MM.1S (cell line): Measurements from ENCODE around the gene ANKAR.
A peak's percentile ranks its signal among the peaks of the same experiment; 100 is the strongest.
"Not testable (repeated sequence)": the region's sequence is repeated elsewhere in the genome, so short reads cannot be mapped to it uniquely, and the experiment has no call there.

Experiments used
- DNase-seq: peaks from one replicate; pipeline ENCODE4 v3.0.0-alpha.2; 2015
- H2AFZ ChIP-seq: fragments of 300-600 bp; sonication (generic); 2 replicates; pipeline ENCODE4 v1.6.0; 2016; ENCODE audit warnings: antibody characterized with exemption, low read length
- H3F3A ChIP-seq: fragments of 300-600 bp; sonication (generic); 2 replicates; pipeline ENCODE4 v1.6.1; 2016; ENCODE audit warnings: mild to moderate bottlenecking, antibody characterized with exemption, low read length, moderate library complexity, mixed read lengths; ENCODE audit not compliant: insufficient read depth
- H3K27ac ChIP-seq: fragments of 300-600 bp; sonication (generic); 2 replicates; pipeline ENCODE4 v1.5.1; 2016; ENCODE audit warnings: mild to moderate bottlenecking, low read length
- H3K27me3 ChIP-seq: fragments of 300-600 bp; sonication (generic); replicated peaks from 2 replicates; pipeline ENCODE4 v1.6.0; 2016; ENCODE audit warnings: low read length; ENCODE audit not compliant: insufficient read depth
- H3K36me3 ChIP-seq: fragments of 300-600 bp; sonication (generic); replicated peaks from 2 replicates; pipeline ENCODE4 v1.6.1; 2016; ENCODE audit warnings: mild to moderate bottlenecking, low read length, mixed read lengths; ENCODE audit not compliant: insufficient read depth
- H3K4me1 ChIP-seq: fragments of 300-600 bp; sonication (generic); 2 replicates; pipeline ENCODE4 v1.6.1; 2016; ENCODE audit warnings: low read length, mixed read lengths
- H3K4me2 ChIP-seq: fragments of 300-600 bp; sonication (generic); 2 replicates; pipeline ENCODE4 v1.6.0; 2016; ENCODE audit warnings: low read depth, low read length
- H3K4me3 ChIP-seq: fragments of 300-600 bp; sonication (generic); 2 replicates; pipeline ENCODE4 v1.5.1; 2016; ENCODE audit warnings: low read length, mixed read lengths
- H3K79me2 ChIP-seq: fragments of 300-600 bp; sonication (generic); 2 replicates; pipeline ENCODE4 v1.6.1; 2016; ENCODE audit warnings: mixed run types, low read length, mixed read lengths
- H3K9ac ChIP-seq: fragments of 300-600 bp; sonication (generic); 2 replicates; pipeline ENCODE4 v1.6.1; 2016; ENCODE audit warnings: low read length, mixed read lengths
- H3K9me2 ChIP-seq: fragments of 300-600 bp; sonication (generic); replicated peaks from 2 replicates; pipeline ENCODE4 v1.6.1; 2016; ENCODE audit warnings: mild to moderate bottlenecking, low read length, mixed read lengths; ENCODE audit not compliant: insufficient read depth
- H3K9me3 ChIP-seq: fragments of 300-600 bp; sonication (generic); replicated peaks from 2 replicates; pipeline ENCODE4 v1.6.1; 2016; ENCODE audit warnings: mild to moderate bottlenecking, low read length, mixed read lengths; ENCODE audit not compliant: insufficient read depth
- H4K20me1 ChIP-seq: fragments of 300-600 bp; sonication (generic); 2 replicates; pipeline ENCODE4 v1.6.1; 2016; ENCODE audit warnings: mild to moderate bottlenecking, low read length, moderate library complexity, mixed read lengths; ENCODE audit not compliant: insufficient read depth
- CTCF ChIP-seq: fragments of 300-600 bp; sonication (generic); IDR thresholded peaks from 2 replicates; pipeline ENCODE4 v1.5.1; 2016; ENCODE audit warnings: antibody characterized with exemption, low read length, mixed read lengths
- EZH2 ChIP-seq: fragments of 300-600 bp; sonication (generic); optimal IDR thresholded peaks from 2 replicates; pipeline ENCODE3; 2017; ENCODE audit warnings: low read depth, mild to moderate bottlenecking, antibody characterized with exemption, low read length, mixed read lengths
- EZH2phosphoT487 ChIP-seq: fragments of 300-600 bp; sonication (generic); IDR thresholded peaks from 2 replicates; pipeline ENCODE4 v1.6.1; 2018; ENCODE audit warnings: antibody characterized with exemption, low read length

The ANKAR gene

DNA sequence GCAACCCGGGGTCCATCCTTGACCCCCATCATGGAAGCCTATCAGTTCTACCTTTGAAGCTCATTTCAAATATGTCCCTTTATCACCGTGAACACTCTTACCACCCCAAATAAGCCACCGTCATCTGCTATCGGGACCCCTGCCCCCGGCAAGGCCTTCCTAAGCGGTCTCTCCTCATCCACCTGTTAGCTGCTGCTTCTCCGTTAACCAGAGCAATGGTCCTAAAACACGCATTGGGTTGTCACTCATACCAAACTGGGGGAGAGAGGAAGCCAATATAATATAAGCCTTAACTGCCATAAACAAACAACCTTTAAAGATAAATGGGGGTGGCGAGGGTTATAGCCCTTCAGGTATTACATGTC lies 12.5 kb upstream of the ANKAR start:
- H3K27me3 ChIP-seq = no peaks in the 10 kb centered on the region
- H3K4me1 ChIP-seq = peaks cover 33% of the 10 kb centered on the region
- no peak overlapping the region for H3K27ac ChIP-seq
- H3K36me3 ChIP-seq = peaks cover 12% of the 10 kb centered on the region; the same call in 1 of the 2 replicates
- H4K20me1 ChIP-seq = no peaks in the 10 kb centered on the region
- peak overlapping the region; percentile 83 for H3K4me2 ChIP-seq
- no peak for DNase-seq
- H3F3A ChIP-seq = peaks cover 20% of the 10 kb centered on the region
- TF ChIP-seq EZH2 (no peak), EZH2phosphoT487 (no peak), CTCF (no peak)
- no peaks in the 10 kb centered on the region for H3K9me3 ChIP-seq
- H2AFZ ChIP-seq = peak overlapping the region; percentile 94
- peak overlapping the region; percentile 84 for H3K4me3 ChIP-seq
- no peaks in the 10 kb centered on the region for H3K9me2 ChIP-seq
- H3K79me2 ChIP-seq = peaks cover 49% of the 10 kb centered on the region
- H3K9ac ChIP-seq = peak overlapping the region; percentile 86

DNA sequence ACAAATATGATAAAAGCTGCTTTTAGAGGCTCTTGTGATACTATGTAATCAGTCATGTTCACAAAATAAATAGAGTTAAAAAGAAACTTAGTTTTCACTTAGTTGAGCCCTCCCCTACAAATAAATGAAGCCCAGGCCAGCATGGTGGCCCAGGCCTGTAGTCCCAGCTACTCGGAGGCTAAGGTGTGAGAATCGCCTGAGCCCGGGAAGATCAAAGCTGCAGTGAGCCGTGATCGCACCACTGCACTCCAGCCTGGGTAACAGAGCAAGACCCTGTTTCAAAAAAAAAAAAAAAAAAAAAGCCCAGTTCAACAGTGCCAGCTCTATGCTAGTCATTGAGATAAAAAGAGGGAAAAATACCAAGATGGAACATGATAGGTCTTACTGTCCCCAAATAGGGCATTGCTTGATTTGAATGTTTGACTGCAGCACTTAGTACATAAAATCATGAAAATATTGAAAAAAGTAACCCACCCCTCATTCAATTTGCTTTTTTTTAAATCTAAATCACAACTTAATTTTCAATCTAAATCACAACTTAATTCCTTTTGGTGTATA lies 11.7 kb upstream of the ANKAR start:
- Histone ChIP-seq H3K4me1 (peaks cover 28% of the 10 kb centered on the region), H3K4me3 (peak overlapping the region; percentile 84), H3K9me3 (no peaks in the 10 kb centered on the region), H3K36me3 (peaks cover 12% of the 10 kb centered on the region; the same call in 1 of the 2 replicates), H3K4me2 (peak overlapping the region; percentile 83), H2AFZ (no peak overlapping the region), H3F3A (peaks cover 12% of the 10 kb centered on the region), H3K27me3 (no peaks in the 10 kb centered on the region), H3K9ac (peak overlapping the region; percentile 86), H3K27ac (no peak overlapping the region), H3K79me2 (peaks cover 53% of the 10 kb centered on the region), H3K9me2 (no peaks in the 10 kb centered on the region), H4K20me1 (no peaks in the 10 kb centered on the region)
- no peak for TF ChIP-seq EZH2phosphoT487
- no peak for TF ChIP-seq CTCF
- no peak for TF ChIP-seq EZH2
- no peak for DNase-seq

DNA sequence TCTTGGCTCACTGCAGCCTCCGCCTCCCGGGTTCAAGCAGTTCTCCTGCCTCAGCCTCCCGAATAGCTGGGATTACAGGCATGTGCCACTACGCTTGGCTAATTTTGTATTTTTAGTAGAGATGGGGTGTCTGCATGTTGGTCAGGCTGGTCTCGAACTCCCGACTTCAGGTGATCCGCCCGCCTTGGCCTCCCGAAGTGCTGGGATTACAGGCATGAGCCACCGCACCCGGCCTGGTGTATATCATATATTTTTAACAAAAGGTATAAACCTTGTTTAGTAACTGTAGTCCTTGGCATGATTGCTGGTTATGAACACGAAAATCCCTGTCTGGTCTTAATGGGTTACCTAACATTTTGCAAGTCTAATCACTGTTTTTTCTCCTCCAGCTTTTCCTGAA lies 11.2 kb upstream of the ANKAR start:
- H4K20me1 ChIP-seq, H3K9me2 ChIP-seq, H3K4me3 ChIP-seq, DNase-seq, H3K9ac ChIP-seq, H3K27ac ChIP-seq, H2AFZ ChIP-seq, H3F3A ChIP-seq, H3K4me2 ChIP-seq, H3K9me3 ChIP-seq, H3K27me3 ChIP-seq: not testable (repeated sequence)
- Histone ChIP-seq H3K79me2 (peaks cover 53% of the 10 kb centered on the region), H3K4me1 (peaks cover 23% of the 10 kb centered on the region), H3K36me3 (peaks cover 12% of the 10 kb centered on the region; the same call in 1 of the 2 replicates)

- Histone ChIP-seq H3F3A (peaks cover 18% of the 10 kb centered on the region), H3K9me3 (no peaks in the 10 kb centered on the region), H4K20me1 (no peaks in the 10 kb centered on the region), H3K9me2 (no peaks in the 10 kb centered on the region), H3K27me3 (no peaks in the 10 kb centered on the region), H3K79me2 (peaks cover 27% of the 10 kb centered on the region), H3K36me3 (0 out of 2 replicates have a peak, but pooled peaks cover 12% of the 10 kb centered on the region), H3K4me2 (no peak overlapping the region), H3K27ac (no peak overlapping the region), H2AFZ (no peak overlapping the region), H3K9ac (no peak overlapping the region), H3K4me1 (peaks cover 8% of the 10 kb centered on the region; the same call in 1 of the 2 replicates), H3K4me3 (no peak overlapping the region)
- TF ChIP-seq EZH2 (no peak), CTCF (no peak), EZH2phosphoT487 (no peak)
- no peak for DNase-seq
These were observed 4.6 kb upstream of the ANKAR start for GRCh38 chr2:189669913-189670312.
